Activated naive CD4-positive, alpha-beta T cell treated with anti-CD3 and anti-CD28 coated beads for 36 hours (primary cell): ENCODE results near the gene SLC26A1. TPM values are rescaled to one million over a fixed set of nuclear protein-coding genes. Genes with fewer than 3 reads are reported as not detected.
A peak's percentile ranks its signal among the peaks of the same experiment; 100 is the strongest.

ENCODE experiments used
- CTCF ChIA-PET: fragments of 350-600 bp; sonication (Branson Sonifier 250); formaldehyde crosslinking; loops from one replicate; lab custom pipeline; 2021; ENCODE audit warnings: antibody characterized with exemption; lab: Charles Lee
- DNase-seq: peaks from one replicate; pipeline ENCODE4 v3.0.0-alpha.2; 2020
- H3K27ac Mint-ChIP-seq: one replicate; pipeline ENCODE4 v1.8.0; 2021; ENCODE audit warnings: mild to moderate bottlenecking, mixed read lengths
- H3K27me3 Mint-ChIP-seq: one replicate; pipeline ENCODE4 v1.8.0; 2021; ENCODE audit warnings: low read depth, mixed read lengths
- H3K36me3 Mint-ChIP-seq: one replicate; pipeline ENCODE4 v1.8.0; 2021; ENCODE audit warnings: low read depth, mixed read lengths
- H3K4me1 Mint-ChIP-seq: one replicate; pipeline ENCODE4 v1.8.0; 2021; ENCODE audit warnings: low read depth, mixed read lengths
- H3K4me3 Mint-ChIP-seq: one replicate; pipeline ENCODE4 v1.8.0; 2021; ENCODE audit warnings: mild to moderate bottlenecking, moderate library complexity, mixed read lengths
- H3K9me3 Mint-ChIP-seq: one replicate; pipeline ENCODE4 v1.8.0; 2021; ENCODE audit warnings: mixed read lengths
- intact Hi-C: fragments of 100-400 bp; cut with micrococcal nuclease; formaldehyde crosslinking; loops from one replicate; pipeline ENCODE4 v1.15.1; 2023
- total RNA-seq, 2 experiments: library from RNA; stranded (reverse); gene quantifications; one replicate each; pipeline ENCODE4 v1.2.3, GENCODE V29; 2021

The SLC26A1 gene
- total RNA-seq, 2 experiments from 2014 or later = not detected

DNA sequence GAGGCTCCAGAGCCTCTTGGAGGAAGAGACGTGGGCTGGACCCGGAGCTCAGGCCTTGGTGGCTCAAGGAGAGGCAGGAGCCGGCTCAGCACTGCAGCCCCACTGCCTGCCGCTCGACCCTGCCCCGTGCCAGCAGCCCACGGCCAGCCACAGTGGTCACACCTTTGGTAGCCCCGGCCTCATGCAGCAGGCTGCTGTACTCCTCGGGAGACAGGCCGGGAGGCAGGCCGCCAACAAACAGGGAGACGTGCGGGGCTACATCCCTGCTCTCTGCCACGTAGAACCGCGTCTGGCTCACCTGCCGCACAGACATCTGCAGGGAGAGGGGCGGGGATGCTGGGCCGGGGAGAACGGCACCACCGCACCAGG lies 27.5 kb downstream of the SLC26A1 start:
- Mint-ChIP-seq H3K27ac (no peak overlapping the region), H3K36me3 (no peaks in the 10 kb centered on the region), H3K9me3 (no peaks in the 10 kb centered on the region), H3K4me1 (no peaks in the 10 kb centered on the region), H3K27me3 (no peaks in the 10 kb centered on the region), H3K4me3 (no peak overlapping the region)
- intact Hi-C loops = no loop called here
- DNase-seq = no peak
- CTCF ChIA-PET = no interaction called here

- Mint-ChIP-seq H3K27ac (no peak overlapping the region), H3K4me1 (no peaks in the 10 kb centered on the region), H3K27me3 (no peaks in the 10 kb centered on the region), H3K4me3 (no peak overlapping the region), H3K36me3 (no peaks in the 10 kb centered on the region), H3K9me3 (no peaks in the 10 kb centered on the region)
- no peak for DNase-seq
- CTCF ChIA-PET = no interaction called here
- intact Hi-C loops = no loop called here
Measured at GRCh38 chr4:965048-965765, 28.0 kb downstream of the SLC26A1 start.

GRCh38 chr4:964346-965025 lies 28.7 kb downstream of the SLC26A1 start:
- H3K4me1 Mint-ChIP-seq = no peaks in the 10 kb centered on the region
- no peak overlapping the region for H3K4me3 Mint-ChIP-seq
- intact Hi-C loops = no loop called here
- no peaks in the 10 kb centered on the region for H3K27me3 Mint-ChIP-seq
- H3K36me3 Mint-ChIP-seq = no peaks in the 10 kb centered on the region
- DNase-seq = no peak
- CTCF ChIA-PET = no interaction called here
- H3K27ac Mint-ChIP-seq = no peak overlapping the region
- H3K9me3 Mint-ChIP-seq = no peaks in the 10 kb centered on the region

GRCh38 chr4:963276-964225 lies 29.7 kb downstream of the SLC26A1 start:
- Mint-ChIP-seq H3K4me1 (no peaks in the 10 kb centered on the region), H3K9me3 (no peaks in the 10 kb centered on the region), H3K4me3 (no peak overlapping the region), H3K27me3 (no peaks in the 10 kb centered on the region), H3K36me3 (peaks cover 2% of the 10 kb centered on the region), H3K27ac (no peak overlapping the region)
- intact Hi-C loops = no loop called here
- DNase-seq = no peak
- CTCF ChIA-PET = no interaction called here

DNA sequence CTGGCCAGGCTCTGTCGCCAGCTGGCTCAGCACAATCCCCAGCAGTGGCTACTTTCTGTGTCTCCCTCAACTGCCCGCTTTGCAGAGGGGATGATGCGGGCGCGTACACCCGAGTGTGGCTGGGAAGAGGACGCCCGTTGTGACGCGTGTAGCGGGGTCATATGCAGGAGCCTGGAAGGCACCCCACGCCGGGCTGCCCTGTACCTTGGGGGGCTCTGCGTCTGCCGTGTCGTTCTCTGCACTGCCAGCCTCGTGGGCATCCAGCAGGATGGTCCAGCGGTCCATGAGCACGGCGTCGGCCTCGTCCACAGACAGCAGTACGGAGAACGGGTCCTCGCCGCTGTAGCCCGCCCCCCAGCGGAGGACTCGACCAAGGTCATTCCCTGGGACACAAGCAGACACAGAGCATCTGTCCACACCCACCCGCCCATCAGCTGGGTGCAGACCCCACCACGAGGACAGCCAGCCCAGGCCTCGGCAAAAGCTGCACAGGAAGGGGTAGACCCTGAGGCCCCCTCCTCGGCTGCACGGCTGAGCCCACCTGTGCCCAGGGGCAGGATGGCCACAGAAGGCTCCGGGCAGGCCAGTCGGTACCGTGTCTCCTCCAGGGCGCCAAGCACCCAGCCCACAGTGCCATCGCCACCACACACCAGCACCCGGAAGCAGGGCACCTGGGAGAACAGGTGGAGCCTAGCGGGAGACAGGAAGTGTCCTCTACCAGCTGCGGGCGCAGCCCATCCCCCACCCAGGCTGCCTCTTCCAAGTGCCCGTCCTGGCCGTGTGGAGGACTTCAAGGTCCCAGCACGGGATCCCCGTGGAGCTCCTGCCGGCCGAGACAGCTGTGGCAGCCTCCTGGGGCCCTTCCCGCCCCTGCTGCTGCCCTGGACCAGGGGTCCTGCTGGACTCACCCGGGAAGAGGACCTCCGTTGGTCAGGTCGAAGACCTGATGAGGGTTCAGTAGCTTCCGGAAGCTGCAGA lies 30.7 kb downstream of the SLC26A1 start:
- Mint-ChIP-seq H3K4me3 (no peak overlapping the region), H3K9me3 (no peaks in the 10 kb centered on the region), H3K4me1 (no peaks in the 10 kb centered on the region), H3K36me3 (peaks cover 2% of the 10 kb centered on the region), H3K27ac (no peak overlapping the region), H3K27me3 (no peaks in the 10 kb centered on the region)
- no peak for DNase-seq
- CTCF ChIA-PET = no interaction called here
- intact Hi-C loops = no loop called here

DNA sequence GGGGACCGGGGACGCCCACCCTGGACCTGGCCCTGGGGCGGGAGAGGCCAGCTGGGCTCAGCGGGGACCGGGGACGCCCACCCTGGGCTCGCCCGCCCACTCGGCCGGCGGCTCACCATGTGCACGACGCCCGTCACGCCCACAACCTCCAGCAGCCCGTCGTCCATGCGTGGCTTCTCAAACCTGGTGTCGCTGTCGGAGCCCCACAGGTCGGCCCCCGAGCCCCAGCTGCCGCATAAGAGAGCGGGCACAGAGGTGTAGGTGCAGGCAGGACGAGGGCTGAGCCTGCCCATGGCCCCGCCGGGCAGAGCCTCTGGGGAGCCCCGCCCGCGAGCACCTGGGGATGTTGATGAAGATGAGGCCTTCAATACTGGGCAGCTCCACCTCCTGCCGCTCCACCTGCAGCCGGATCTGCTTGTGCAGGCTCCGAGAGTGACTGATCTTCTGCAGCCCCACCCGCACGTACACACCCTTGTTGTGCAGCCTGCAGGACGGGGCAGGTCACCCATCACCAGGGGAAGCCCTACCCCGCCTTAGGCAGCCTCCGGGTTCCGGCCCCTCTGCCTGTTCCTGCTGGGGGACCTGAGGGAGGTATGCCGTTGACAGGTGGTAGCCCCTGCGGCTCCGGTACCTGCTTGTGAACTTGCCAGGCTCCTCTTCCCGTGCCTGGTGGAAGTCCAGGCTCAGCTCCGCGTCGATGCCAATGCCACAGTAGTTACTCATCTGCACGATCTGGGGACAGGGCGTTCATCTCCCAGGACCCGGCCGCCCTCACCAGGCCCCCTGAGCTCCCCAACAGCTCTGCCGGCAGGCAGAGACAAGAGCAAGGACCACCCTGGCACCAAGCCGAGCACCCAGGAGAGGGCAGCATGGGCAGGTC lies 31.6 kb downstream of the SLC26A1 start:
- peaks cover 2% of the 10 kb centered on the region for H3K36me3 Mint-ChIP-seq
- no peaks in the 10 kb centered on the region for H3K27me3 Mint-ChIP-seq
- no peaks in the 10 kb centered on the region for H3K4me1 Mint-ChIP-seq
- CTCF ChIA-PET = no interaction called here
- intact Hi-C loops = no loop called here
- H3K4me3 Mint-ChIP-seq = no peak overlapping the region
- no peak for DNase-seq
- no peak overlapping the region for H3K27ac Mint-ChIP-seq
- H3K9me3 Mint-ChIP-seq = no peaks in the 10 kb centered on the region

GRCh38 chr4:960636-961350 lies 32.4 kb downstream of the SLC26A1 start:
- intact Hi-C loops = no loop called here
- Mint-ChIP-seq H3K9me3 (no peaks in the 10 kb centered on the region), H3K27me3 (no peaks in the 10 kb centered on the region), H3K4me1 (no peaks in the 10 kb centered on the region), H3K4me3 (no peak overlapping the region), H3K36me3 (peaks cover 2% of the 10 kb centered on the region), H3K27ac (no peak overlapping the region)
- CTCF ChIA-PET = no interaction called here
- no peak for DNase-seq

DNA sequence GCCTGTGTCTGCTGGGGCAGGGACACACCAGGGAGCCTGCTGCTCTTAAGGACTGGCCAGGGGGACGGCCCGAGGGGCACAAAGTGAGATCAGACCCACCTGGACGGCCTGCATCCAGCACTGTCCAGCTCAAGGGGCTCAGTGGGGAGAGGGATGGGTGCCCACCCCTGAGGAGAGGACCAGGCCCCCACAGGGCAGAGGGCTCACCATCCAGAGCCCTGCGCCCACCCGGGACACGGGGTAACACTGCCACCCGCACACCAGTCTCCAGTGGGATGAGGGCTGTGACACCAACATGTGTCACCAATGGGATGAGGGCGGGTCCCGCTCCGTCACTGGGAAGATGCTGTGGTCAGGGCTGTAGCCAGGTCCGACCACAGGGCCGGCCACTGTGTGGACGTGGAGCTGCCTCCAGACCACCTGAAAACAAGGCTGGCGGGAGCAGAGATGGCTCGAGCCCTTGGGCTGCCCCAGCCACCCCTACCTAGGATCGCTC lies 33.0 kb downstream of the SLC26A1 start:
- Mint-ChIP-seq H3K4me1 (no peaks in the 10 kb centered on the region), H3K27me3 (no peaks in the 10 kb centered on the region), H3K4me3 (no peak overlapping the region), H3K36me3 (peaks cover 2% of the 10 kb centered on the region), H3K27ac (no peak overlapping the region), H3K9me3 (no peaks in the 10 kb centered on the region)
- DNase-seq = no peak
- CTCF ChIA-PET = no interaction called here
- intact Hi-C loops = no loop called here

DNA sequence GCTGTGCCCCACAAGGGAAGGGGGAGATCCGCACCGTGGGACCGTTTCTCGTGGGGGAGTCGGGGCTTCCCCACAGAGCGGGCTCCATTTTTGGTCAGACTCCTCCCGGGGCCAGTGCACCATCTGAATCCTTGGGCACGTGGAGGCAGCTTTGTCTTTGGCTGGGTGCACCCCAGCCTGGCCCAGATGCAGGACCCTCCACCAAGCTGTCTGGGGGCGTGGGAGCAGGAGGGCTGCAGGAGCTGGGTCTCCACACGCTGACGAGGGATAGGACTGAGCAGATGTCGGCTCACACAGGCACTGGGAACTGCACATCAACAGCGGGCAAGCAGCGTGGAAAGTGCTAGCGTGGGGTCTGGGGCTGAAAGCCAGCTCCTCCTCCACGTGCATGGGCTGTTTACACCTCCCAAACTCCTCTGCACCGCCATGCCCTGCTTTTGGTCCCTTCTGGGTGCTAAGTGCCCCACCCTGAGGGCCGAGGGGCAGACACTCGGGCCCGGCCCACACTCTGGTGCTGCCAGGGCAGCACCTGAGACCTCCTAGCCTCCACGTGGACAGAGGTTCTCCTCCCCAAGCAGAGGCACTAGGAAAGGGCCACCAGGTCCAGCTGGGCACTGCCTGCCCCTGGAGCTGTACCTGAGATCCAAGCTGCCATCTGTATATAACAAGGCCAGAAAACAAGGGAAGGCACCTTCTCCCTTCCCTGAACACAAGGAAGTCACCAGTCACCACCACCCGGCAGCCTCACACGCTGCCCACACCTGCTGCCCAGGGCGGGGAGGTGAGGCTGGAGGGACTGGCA lies 33.7 kb downstream of the SLC26A1 start:
- CTCF ChIA-PET = interaction anchor here (0.5 kb wide), 1 partner anchor 95 kb away, joined by 4 read pairs; no protein-coding TSS in a partner anchor
- no peak overlapping the region for H3K27ac Mint-ChIP-seq
- H3K36me3 Mint-ChIP-seq = peaks cover 2% of the 10 kb centered on the region
- peak; percentile 3 for DNase-seq
- H3K9me3 Mint-ChIP-seq = no peaks in the 10 kb centered on the region
- H3K27me3 Mint-ChIP-seq = no peaks in the 10 kb centered on the region
- intact Hi-C loops = no loop called here
- H3K4me3 Mint-ChIP-seq = no peak overlapping the region
- H3K4me1 Mint-ChIP-seq = no peaks in the 10 kb centered on the region
